ENCODE data around the gene ACOT6. TPM values are rescaled to one million over a fixed set of nuclear protein-coding genes. Genes with fewer than 3 reads are reported as not detected.
"Not testable (repeated sequence)": the region's sequence is repeated elsewhere in the genome, so short reads cannot be mapped to it uniquely, and the experiment has no call there.

ACOT6 gene
- polyA plus RNA-seq, 3 donors: not detected

DNA sequence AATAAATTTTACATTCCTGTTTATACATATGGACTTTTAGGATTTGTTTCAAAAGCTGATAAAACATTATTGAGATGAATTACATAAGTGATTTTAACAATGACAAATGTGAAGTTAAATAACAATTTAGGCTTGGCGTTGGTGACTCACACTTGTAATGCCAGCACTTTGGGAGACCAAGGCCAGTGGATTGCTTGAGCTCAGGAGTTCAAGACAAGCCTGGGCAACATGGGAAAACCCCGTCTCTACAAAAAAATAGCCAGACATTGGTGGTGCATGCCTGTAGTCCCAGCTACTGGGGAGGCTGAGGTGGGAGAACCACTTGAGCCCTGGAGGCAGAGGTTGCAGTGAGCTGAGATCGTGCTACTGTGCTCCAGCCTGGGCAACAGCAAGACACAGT is 35.9 kb upstream of the ACOT6 start:
- no peaks in the 10 kb centered on the region for H4K20me1 ChIP-seq (ENCODE audit: insufficient read depth, low read length)
- H3K4me1 Mint-ChIP-seq: no peaks in the 10 kb centered on the region
- no peak for TF ChIP-seq CTCF (IDR thresholded peaks at IDR 0.05)
- no peak overlapping the region for H3K4me3 Mint-ChIP-seq
- H3K27ac Mint-ChIP-seq: no peak overlapping the region
- no peak overlapping the region for H3K27ac ChIP-seq (ENCODE audit: low read depth in 1 of 2, low read length in 2 of 2)
- H3K4me2 ChIP-seq (replicated peaks; ENCODE audit: extremely low read depth, low read length, poor library complexity, severe bottlenecking): no peak overlapping the region
- H3K79me2 ChIP-seq (ENCODE audit: insufficient read depth, low read length): no peaks in the 10 kb centered on the region
- no peaks in the 10 kb centered on the region for H3K27me3 ChIP-seq (ENCODE audit: control insufficient read depth in 2 of 2, insufficient read depth in 2 of 2, low read length in 2 of 2)
- peaks cover 3 to 6% of the 10 kb centered on the region in 2 donors for H3K36me3 ChIP-seq (replicated peaks in 1 of 2; ENCODE audit: control insufficient read depth in 1 of 2, insufficient read depth in 2 of 2, low read length in 2 of 2)
- H2AFZ ChIP-seq (ENCODE audit: insufficient read depth, low read depth, low read length, poor library complexity, severe bottlenecking): no peak overlapping the region
- peaks cover 27 to 45% of the 10 kb centered on the region in 2 donors for H3K36me3 Mint-ChIP-seq
- intact Hi-C loops (cut with micrococcal nuclease): no loop called here
- no peaks in the 10 kb centered on the region for H3K9me3 Mint-ChIP-seq
- H3K4me1 ChIP-seq (ENCODE audit: control insufficient read depth in 1 of 2, insufficient read depth in 2 of 2, low read length in 2 of 2): no peaks in the 10 kb centered on the region
- WGBS (ENCODE audit: insufficient coverage): 100% methylated on average over 2 of the region's 3 CpGs
- H3K27me3 Mint-ChIP-seq (ENCODE audit: low read depth in 3 of 3): no peaks in the 10 kb centered on the region
- no peak overlapping the region for H3K9ac ChIP-seq (ENCODE audit: insufficient read depth, low read length, poor library complexity, severe bottlenecking)
- H3K9me3 ChIP-seq (replicated peaks in 1 of 2; ENCODE audit: control insufficient read depth in 1 of 2, insufficient read depth in 1 of 2, low read length in 2 of 2): no peaks in the 10 kb centered on the region
- no peak overlapping the region for H3K4me3 ChIP-seq (replicated peaks in 1 of 3; ENCODE audit: low read depth in 2 of 3, low read length in 3 of 3)
- no peak for DNase-seq

- H4K20me1 ChIP-seq (ENCODE audit: insufficient read depth, low read length); H3K27ac ChIP-seq (ENCODE audit: low read depth in 1 of 2, low read length in 2 of 2); H3K4me3 ChIP-seq (replicated peaks in 1 of 3; ENCODE audit: low read depth in 2 of 3, low read length in 3 of 3); intact Hi-C loops (cut with micrococcal nuclease); H3K4me1 ChIP-seq (ENCODE audit: control insufficient read depth in 1 of 2, insufficient read depth in 2 of 2, low read length in 2 of 2); H2AFZ ChIP-seq (ENCODE audit: insufficient read depth, low read depth, low read length, poor library complexity, severe bottlenecking); H3K4me3 Mint-ChIP-seq; H3K4me1 Mint-ChIP-seq; H3K36me3 ChIP-seq (replicated peaks in 1 of 2; ENCODE audit: control insufficient read depth in 1 of 2, insufficient read depth in 2 of 2, low read length in 2 of 2); H3K27me3 ChIP-seq (ENCODE audit: control insufficient read depth in 2 of 2, insufficient read depth in 2 of 2, low read length in 2 of 2); H3K27ac Mint-ChIP-seq; H3K79me2 ChIP-seq (ENCODE audit: insufficient read depth, low read length); H3K9ac ChIP-seq (ENCODE audit: insufficient read depth, low read length, poor library complexity, severe bottlenecking); H3K27me3 Mint-ChIP-seq (ENCODE audit: low read depth in 3 of 3); H3K9me3 ChIP-seq (replicated peaks in 1 of 2; ENCODE audit: control insufficient read depth in 1 of 2, insufficient read depth in 1 of 2, low read length in 2 of 2); DNase-seq; H3K4me2 ChIP-seq (replicated peaks; ENCODE audit: extremely low read depth, low read length, poor library complexity, severe bottlenecking); H3K9me3 Mint-ChIP-seq: not testable (repeated sequence)
- WGBS (ENCODE audit: insufficient coverage): no CpG with 5 or more reads among the region's 2 CpGs
- H3K36me3 Mint-ChIP-seq: peaks cover 26 to 45% of the 10 kb centered on the region in 2 donors
Measured at GRCh38 chr14:73577214-73577613, 35.1 kb upstream of the ACOT6 start.

DNA sequence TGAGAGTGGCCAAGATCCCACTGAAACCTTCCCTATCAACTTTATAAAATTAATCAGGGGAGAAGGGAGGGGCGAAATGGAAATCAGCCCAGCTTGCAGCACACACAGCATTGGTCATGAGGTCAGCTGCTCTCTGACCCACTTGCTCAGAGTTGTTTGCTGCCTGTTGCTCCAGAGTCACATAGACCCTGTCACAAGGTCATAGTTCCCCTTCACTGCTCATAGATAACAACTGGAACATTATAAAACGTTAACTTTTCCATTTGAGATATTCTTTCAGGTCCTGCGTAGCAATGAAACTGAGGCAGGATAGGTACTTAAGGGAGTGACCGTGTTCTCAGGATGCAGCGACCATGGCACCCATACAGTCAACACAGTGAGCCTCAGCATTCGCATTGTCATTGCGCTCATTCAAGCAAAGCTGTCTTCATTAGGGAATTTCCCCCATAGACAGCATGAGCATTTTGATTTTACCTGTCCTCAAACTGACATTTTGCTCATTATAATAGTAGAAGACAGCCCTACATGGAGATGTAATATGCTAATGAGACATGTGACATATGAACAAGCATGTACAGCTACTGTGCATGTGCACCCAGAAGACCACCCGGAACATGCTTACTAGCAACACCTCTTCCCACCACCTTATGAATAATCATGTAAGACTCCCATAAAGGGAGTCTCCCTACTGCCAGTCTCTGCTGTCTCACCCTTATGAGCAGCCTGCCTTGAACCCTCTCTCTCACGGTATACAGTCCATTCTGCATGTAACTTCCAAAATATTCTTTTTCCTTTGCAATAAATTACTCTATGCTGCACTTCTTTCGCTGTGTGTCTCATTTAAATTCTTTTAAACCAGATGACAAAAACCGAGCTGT is 30.0 kb upstream of the ACOT6 start:
- 94% methylated on average over 3 of the region's 11 CpGs for WGBS (ENCODE audit: insufficient coverage)
- H3K27me3 Mint-ChIP-seq (ENCODE audit: low read depth in 3 of 3); H3K9ac ChIP-seq (ENCODE audit: insufficient read depth, low read length, poor library complexity, severe bottlenecking); H3K36me3 ChIP-seq (replicated peaks in 1 of 2; ENCODE audit: control insufficient read depth in 1 of 2, insufficient read depth in 2 of 2, low read length in 2 of 2); H3K27ac Mint-ChIP-seq; H3K9me3 ChIP-seq (replicated peaks in 1 of 2; ENCODE audit: control insufficient read depth in 1 of 2, insufficient read depth in 1 of 2, low read length in 2 of 2); H4K20me1 ChIP-seq (ENCODE audit: insufficient read depth, low read length); H3K4me1 Mint-ChIP-seq; H3K4me1 ChIP-seq (ENCODE audit: control insufficient read depth in 1 of 2, insufficient read depth in 2 of 2, low read length in 2 of 2); H3K4me3 ChIP-seq (replicated peaks in 1 of 3; ENCODE audit: low read depth in 2 of 3, low read length in 3 of 3); H3K4me2 ChIP-seq (replicated peaks; ENCODE audit: extremely low read depth, low read length, poor library complexity, severe bottlenecking); H3K79me2 ChIP-seq (ENCODE audit: insufficient read depth, low read length); H3K27ac ChIP-seq (ENCODE audit: low read depth in 1 of 2, low read length in 2 of 2); H3K4me3 Mint-ChIP-seq; H3K9me3 Mint-ChIP-seq; H2AFZ ChIP-seq (ENCODE audit: insufficient read depth, low read depth, low read length, poor library complexity, severe bottlenecking); intact Hi-C loops (cut with micrococcal nuclease); DNase-seq; H3K27me3 ChIP-seq (ENCODE audit: control insufficient read depth in 2 of 2, insufficient read depth in 2 of 2, low read length in 2 of 2): not testable (repeated sequence)
- H3K36me3 Mint-ChIP-seq: peaks cover 10 to 24% of the 10 kb centered on the region in 2 donors
